Measurements from ENCODE around the gene WHRN. TPM values are rescaled to one million over a fixed set of nuclear protein-coding genes. Genes with fewer than 3 reads are reported as not detected.
A peak's percentile ranks its signal among the peaks of the same experiment; 100 is the strongest.

The WHRN gene
- polyA plus RNA-seq, 5 donors, result 8.8 to 15.4 (median 11.9) TPM

- DNase-seq, result no peak
Observed at GRCh38 chr9:114515528-114515927, 10.3 kb upstream of the WHRN start.

GRCh38 chr9:114513959-114514267, 8.6 kb upstream of the WHRN start:
- no peak for DNase-seq

DNA sequence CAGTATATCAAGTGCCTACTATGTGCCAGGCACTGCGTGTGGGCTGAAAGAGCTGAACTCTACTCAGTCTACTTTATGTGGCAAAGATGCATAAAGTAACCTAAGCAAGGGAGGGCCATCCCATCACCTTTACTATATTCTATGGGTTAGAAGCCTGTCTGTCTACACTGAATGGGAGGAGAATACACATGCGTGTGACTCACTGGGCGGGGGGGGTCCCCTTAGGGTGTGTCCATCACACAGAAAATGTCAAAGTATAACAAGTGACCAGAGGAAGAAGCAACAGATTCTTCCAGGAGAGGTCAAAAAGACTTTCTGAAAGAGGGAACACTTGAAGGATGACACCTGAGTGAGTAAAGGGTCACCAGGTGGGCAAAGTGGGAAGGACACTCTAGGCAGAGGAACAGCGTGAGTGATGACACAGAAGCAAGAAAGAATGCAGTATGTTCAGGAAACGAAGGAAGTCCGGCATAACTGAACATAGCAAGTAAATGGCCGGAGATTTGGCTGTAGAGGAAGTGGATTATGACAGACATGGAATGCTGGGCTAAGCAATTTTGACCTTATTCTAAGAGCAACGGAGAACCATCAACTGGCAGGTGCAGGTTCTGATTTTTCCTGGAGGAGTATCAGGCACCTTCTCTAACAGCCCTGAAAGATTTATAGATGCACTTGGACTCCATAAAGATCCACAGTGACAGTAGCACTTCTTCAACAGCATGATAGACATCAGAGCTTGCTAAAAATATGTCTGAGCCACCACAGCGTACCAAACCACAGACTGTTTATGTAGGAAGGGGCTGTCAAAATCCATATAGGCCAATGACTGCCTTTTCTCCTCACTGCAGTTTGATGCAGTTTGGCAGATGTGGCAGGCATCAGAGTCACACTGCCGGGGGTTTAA, 8.0 kb upstream of the WHRN start:
- no peak for DNase-seq

- no peak for DNase-seq
Observed at GRCh38 chr9:114511978-114512874, 7.0 kb upstream of the WHRN start.

DNA sequence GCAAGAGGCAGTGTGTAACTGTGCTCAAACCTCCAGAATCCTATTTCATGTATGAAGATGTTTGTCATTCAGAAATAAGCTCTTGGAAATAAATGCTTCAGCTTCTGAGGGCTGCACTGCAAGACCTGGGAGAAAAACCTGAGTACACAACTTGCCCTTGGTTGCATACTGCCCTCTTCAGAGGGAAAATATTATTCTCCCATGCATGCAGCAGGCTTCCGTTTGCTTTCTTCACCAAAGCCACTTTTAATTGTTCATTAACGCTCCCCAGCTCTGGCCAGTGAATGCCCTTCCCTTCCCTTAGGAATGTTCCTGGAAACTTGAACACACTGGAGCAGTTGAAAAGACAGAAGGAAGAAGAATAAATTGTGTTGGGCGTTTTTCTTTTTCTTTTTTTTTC, 2.5 kb upstream of the WHRN start:
- no peak for DNase-seq

DNA sequence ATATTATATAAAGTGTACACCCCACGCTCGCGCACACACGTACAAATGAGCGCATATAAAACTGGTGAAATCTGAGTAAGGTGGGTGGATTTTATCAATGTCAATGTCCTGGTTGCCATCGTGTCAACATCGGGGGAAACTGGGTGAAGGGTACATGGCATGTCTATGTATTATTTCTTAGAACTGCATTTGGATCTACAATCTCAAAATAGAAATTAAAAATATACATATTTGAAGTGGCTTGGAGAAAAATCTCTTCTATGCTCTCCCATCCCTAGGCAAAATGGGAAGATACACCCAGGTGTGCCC, 763 bp upstream of the WHRN start:
- no peak for DNase-seq

GRCh38 chr9:114504341-114505186, 709 bp downstream of the WHRN start:
- peak; percentile 49 to 54 for DNase-seq

GRCh38 chr9:114503522-114504340, 1.5 kb downstream of the WHRN start:
- no peak for DNase-seq

DNA sequence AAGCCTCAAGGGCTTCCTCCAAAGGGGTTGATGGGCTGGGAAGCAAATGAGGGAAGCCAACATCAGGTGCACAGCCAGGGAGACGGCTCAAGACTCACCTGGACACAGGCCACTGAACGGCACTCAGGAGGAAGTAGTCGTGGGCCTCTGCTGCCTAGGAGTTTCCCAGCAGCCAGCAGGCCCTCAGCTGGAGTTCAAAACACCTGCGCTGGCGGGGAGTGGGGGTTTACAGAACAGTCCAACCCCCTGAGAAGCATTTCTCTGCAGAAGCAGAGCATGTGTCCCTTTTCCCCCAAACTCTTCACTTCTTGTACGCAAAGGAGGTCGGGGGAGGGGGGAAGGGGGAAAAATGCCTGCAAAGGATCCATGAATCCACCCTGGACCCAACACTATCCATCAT, 2.3 kb downstream of the WHRN start:
- no peak for DNase-seq

DNA sequence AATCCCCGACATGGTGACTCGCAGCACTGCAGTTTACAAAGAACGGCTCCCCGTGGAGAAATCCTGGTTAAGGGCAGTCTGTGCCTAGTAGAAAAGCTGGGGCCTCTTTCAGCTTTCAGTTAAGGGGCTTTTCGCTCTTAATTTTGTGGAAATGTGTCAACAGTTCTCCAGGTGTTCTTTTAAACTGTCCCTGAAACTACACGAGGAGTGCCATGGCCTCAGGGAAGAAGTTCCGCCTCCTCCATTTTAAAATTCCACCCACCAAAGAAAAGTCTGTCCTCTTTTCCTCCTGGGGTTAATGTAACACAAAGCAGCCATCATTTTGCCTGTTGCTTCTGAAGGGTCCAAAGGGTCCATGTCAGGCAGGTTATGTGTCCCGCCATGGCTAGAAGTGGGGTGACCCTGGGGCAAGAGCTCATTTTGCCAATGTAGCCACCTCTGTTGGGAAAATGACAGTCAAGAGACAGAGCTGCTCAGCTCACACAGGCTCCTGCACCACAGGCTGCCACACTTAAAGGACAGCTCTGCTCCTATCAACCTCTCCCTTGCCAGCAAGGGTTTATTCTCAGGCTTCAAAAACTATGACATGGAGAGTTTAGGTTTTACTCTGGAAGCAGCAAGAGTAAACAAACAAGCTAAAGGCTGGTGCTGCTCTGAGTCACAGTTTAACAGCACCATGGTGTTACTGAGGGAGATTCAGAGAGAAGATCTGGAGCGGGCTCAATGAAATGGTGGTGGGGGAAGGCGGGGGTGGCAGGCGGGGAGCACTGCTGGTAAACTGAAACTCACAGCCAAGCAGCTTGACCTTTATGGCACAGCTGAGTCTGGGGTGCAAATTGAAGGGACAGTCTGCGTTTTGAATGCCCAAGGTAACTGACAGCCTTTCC, 3.2 kb downstream of the WHRN start:
- no peak for DNase-seq

GRCh38 chr9:114500697-114501292, 4.5 kb downstream of the WHRN start:
- DNase-seq, result no peak

GRCh38 chr9:114499941-114500696, 5.2 kb downstream of the WHRN start:
- no peak for DNase-seq

GRCh38 chr9:114499528-114499927, 5.7 kb downstream of the WHRN start:
- DNase-seq, result no peak

- DNase-seq, result no peak
Observed at GRCh38 chr9:114497727-114498382, 7.4 kb downstream of the WHRN start.

- DNase-seq, result no peak
Observed at GRCh38 chr9:114497236-114497635, 8.0 kb downstream of the WHRN start.

GRCh38 chr9:114496011-114496410, 9.3 kb downstream of the WHRN start:
- DNase-seq, result no peak

DNA sequence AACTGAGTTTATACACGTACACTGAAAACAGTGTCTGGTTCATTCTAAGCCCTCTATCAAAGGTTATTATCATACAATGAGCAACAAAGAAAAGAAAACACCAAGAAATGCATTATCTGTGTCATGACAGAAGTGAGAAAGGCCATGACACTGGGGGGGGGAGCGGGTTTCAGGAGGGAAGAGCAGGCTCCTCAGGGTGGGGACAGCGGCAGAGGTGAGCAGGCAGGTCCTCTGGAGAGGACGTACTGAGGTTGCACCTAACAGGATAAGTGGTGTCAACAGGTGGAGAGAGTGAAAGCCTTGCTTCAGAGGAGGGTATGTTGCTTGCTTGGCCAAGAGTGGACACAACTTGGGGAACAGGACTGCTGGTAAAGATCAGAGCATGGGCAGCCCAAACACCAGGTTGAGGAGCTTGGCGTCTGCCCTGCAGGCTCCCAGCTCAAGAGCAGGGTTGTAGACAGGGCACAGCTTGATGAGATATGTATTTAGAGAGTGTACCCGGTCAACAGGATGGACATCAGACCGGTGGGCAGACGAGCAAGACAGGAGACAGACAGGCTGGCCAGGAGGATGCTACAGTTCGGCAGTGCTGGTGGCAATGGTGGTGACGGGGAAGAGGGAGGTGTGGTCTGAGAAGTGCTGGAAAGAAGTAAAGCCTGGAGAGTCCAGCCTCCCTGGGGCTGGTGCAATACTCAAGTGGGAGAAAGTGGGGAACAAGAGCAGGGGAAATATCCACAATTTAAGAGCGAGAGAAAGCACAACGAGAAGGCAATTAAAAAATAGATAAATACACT, 10.3 kb downstream of the WHRN start:
- no peak for DNase-seq

Data from right lung (tissue), 5 donors.